ENCODE data around the gene ZNF107.

- no peak for TF ChIP-seq CTCF (IDR thresholded peaks at IDR 0.05; ENCODE audit: borderline replicate concordance, extremely low read depth, low read length, poor library complexity, severe bottlenecking)
- no peak for TF ChIP-seq EZH2 (IDR thresholded peaks at IDR 0.05; ENCODE audit: borderline replicate concordance, low read depth, low read length, severe bottlenecking)
Measured at GRCh38 chr7:64706625-64707292, 40.8 kb downstream of the ZNF107 start.
